HepG2 (cell line): ENCODE results near the gene RAC2. TPM values are rescaled to one million over a fixed set of nuclear protein-coding genes. Genes with fewer than 3 reads are reported as not detected.
A peak's percentile ranks its signal among the peaks of the same experiment; 100 is the strongest.

Experiments
- ATAC-seq: fragments of 200-7000 bp; cut with Tn5 transposase; 3 replicates; pipeline ENCODE4 v1.9.1; 2020; ENCODE audit warnings: mild to moderate bottlenecking, moderate library complexity
- BruUV-seq: library from RNA; stranded (reverse); fragments of 400-500 nt; replicated peaks from 2 replicates; lab custom pipeline; 2021; lab: Mats Ljungman, UMichigan
- CTCF ChIA-PET: fragments of 300-600 bp; formaldehyde crosslinking; extraction: SDS; loops from one replicate; lab custom pipeline; 2021; ENCODE audit warnings: low total read pairs, inconsistent platforms, low intra/inter-chr PET ratio; lab: Yijun Ruan, JAX
- POLR2A ChIA-PET: fragments of 350-600 bp; sonication (Branson Sonifier 250); formaldehyde crosslinking; loops from one replicate; lab custom pipeline; 2020; ENCODE audit warnings: antibody characterized with exemption, inconsistent platforms; lab: Yijun Ruan, JAX
- DNase-seq: peaks from one replicate; pipeline ENCODE4 v3.0.0-alpha.2; 2015; ENCODE audit warnings: low spot score
- FAIRE-seq: peaks from 3 replicates; lab custom pipeline; 2011; peaks lifted over from hg19 to GRCh38; lab: Jason Lieb, UNC
- H2AFZ ChIP-seq: one replicate; pipeline ENCODE4 v1.6.1; 2011; ENCODE audit warnings: low read length, inconsistent platforms
- H3K27ac ChIP-seq: fragments of 300-600 bp; 3 replicates; pipeline ENCODE4 v1.8.0; 2011; ENCODE audit warnings: mixed run types, mild to moderate bottlenecking, mixed read lengths, low read length, inconsistent platforms; ENCODE audit not compliant: insufficient read depth; ENCODE audit errors: extremely low read length
- H3K27me3 ChIP-seq, 2 experiments: fragments of 200-600 bp in 1 of 2; 2 replicates in 1 of 2; 3 replicates in 1 of 2; pipeline versions ENCODE4 v1.6.0 to v1.8.0; 2011; ENCODE audit warnings: low read length in 2 of 2, mild to moderate bottlenecking in 2 of 2, moderate library complexity in 2 of 2, inconsistent platforms in 1 of 2; ENCODE audit not compliant: insufficient read depth in 2 of 2, control insufficient read depth in 1 of 2
- H3K36me3 ChIP-seq, 2 experiments: fragments of 200-600 bp in 1 of 2; replicated peaks in 1 of 2; 2 replicates in 1 of 2; 3 replicates in 1 of 2; pipeline versions ENCODE4 v1.5.1 to v1.8.0; 2011; ENCODE audit warnings: low read length in 2 of 2, inconsistent platforms in 1 of 2; ENCODE audit not compliant: insufficient read depth in 2 of 2, control insufficient read depth in 1 of 2
- H3K4me1 ChIP-seq: 2 replicates; pipeline ENCODE4 v1.5.1; 2012; ENCODE audit warnings: low read length, inconsistent platforms; ENCODE audit not compliant: insufficient read depth
- H3K4me2 ChIP-seq: 2 replicates; pipeline ENCODE4 v1.6.0; 2011; ENCODE audit warnings: low read depth, low read length, inconsistent platforms
- H3K4me3 ChIP-seq, 3 experiments: fragments of 200-600 bp in 1 of 3; sonication (generic), shearing (Covaris generic) in 1 of 3; replicated peaks in 1 of 3; 2 replicates each; pipeline ENCODE4 v1.5.1; 2011 to 2016; ENCODE audit warnings: low read length in 3 of 3, inconsistent platforms in 2 of 3, low read depth in 2 of 3, mild to moderate bottlenecking in 2 of 3, control low read depth in 1 of 3, mixed read lengths in 1 of 3; ENCODE audit not compliant: insufficient read depth in 1 of 3
- H3K79me2 ChIP-seq: one replicate; pipeline ENCODE4 v1.6.1; 2011; ENCODE audit warnings: low read length, inconsistent platforms; ENCODE audit not compliant: insufficient read depth
- H3K9ac ChIP-seq: 2 replicates; pipeline ENCODE4 v1.6.0; 2011; ENCODE audit warnings: mild to moderate bottlenecking, low read depth, low read length, inconsistent platforms; ENCODE audit not compliant: insufficient read depth
- H3K9me3 ChIP-seq: 2 replicates; pipeline ENCODE4 v1.5.1; 2012; ENCODE audit warnings: mild to moderate bottlenecking, low read length
- H4K20me1 ChIP-seq: 2 replicates; pipeline ENCODE4 v1.6.0; 2011; ENCODE audit warnings: inconsistent platforms, mild to moderate bottlenecking, low read length, moderate library complexity; ENCODE audit not compliant: insufficient read depth
- ARNTL ChIP-seq: sonication (generic); formaldehyde crosslinking; IDR thresholded peaks from 2 replicates; pipeline ENCODE4 v1.4.0; 2020; ENCODE audit warnings: mild to moderate bottlenecking, missing genetic modification reagents
- CBX2 ChIP-seq, 2 experiments: fragments of 200-600 bp in 1 of 2; sonication (generic); formaldehyde crosslinking in 1 of 2; IDR thresholded peaks; 2 replicates each; pipeline versions ENCODE4 v1.7.0 to v1.8.1; 2018 to 2022; ENCODE audit warnings: low read depth in 2 of 2, low read length in 1 of 2, mild to moderate bottlenecking in 1 of 2, missing genetic modification reagents in 1 of 2
- CEBPB ChIP-seq: IDR thresholded peaks from 2 replicates; pipeline ENCODE4 v1.6.1; 2011; ENCODE audit warnings: low read depth, low read length, improper control_type of control experiment, borderline replicate concordance
- CEBPG ChIP-seq: IDR thresholded peaks from 2 replicates; pipeline ENCODE4 v1.6.1; 2016
- HMGXB3 ChIP-seq: sonication (generic); formaldehyde crosslinking; IDR thresholded peaks from 2 replicates; pipeline ENCODE4 v1.4.0; 2020; ENCODE audit warnings: missing genetic modification reagents, borderline replicate concordance
- NCOA5 ChIP-seq: sonication (generic); formaldehyde crosslinking; IDR thresholded peaks from 2 replicates; pipeline ENCODE4 v1.4.0; 2020; ENCODE audit warnings: missing genetic modification reagents
- NCOR1 ChIP-seq: fragments of 200-600 bp; sonication (generic); IDR thresholded peaks from 2 replicates; pipeline ENCODE4 v1.7.0; 2017; ENCODE audit warnings: antibody characterized with exemption, low read length, borderline replicate concordance
- RXRA ChIP-seq: sonication (generic); formaldehyde crosslinking; IDR thresholded peaks from 2 replicates; pipeline ENCODE4 v1.5.1; 2020; ENCODE audit warnings: missing genetic modification reagents
- TRIM24 ChIP-seq: sonication (generic); formaldehyde crosslinking; IDR thresholded peaks from 2 replicates; pipeline ENCODE4 v1.8.0; 2022; ENCODE audit warnings: mild to moderate bottlenecking, missing genetic modification reagents
- ZBTB7B ChIP-seq: sonication (generic); formaldehyde crosslinking; IDR thresholded peaks from 2 replicates; pipeline ENCODE4 v1.4.0; 2020; ENCODE audit warnings: missing genetic modification reagents
- ZFX ChIP-seq: sonication (generic); formaldehyde crosslinking; IDR thresholded peaks from 2 replicates; pipeline ENCODE4 v1.4.0; 2020; ENCODE audit warnings: mild to moderate bottlenecking, low read depth, missing genetic modification reagents, moderate library complexity
- ZGPAT ChIP-seq: IDR thresholded peaks from 2 replicates; pipeline ENCODE4 v1.6.1; 2016; ENCODE audit warnings: mild to moderate bottlenecking
- ZNF207 ChIP-seq: fragments of 450-650 bp; IDR thresholded peaks from 2 replicates; pipeline ENCODE4 v1.6.1; 2016; ENCODE audit warnings: antibody characterized with exemption, borderline replicate concordance
- ZNF883 ChIP-seq: sonication (generic); formaldehyde crosslinking; IDR thresholded peaks from 2 replicates; pipeline ENCODE4 v1.5.1; 2020; ENCODE audit warnings: mild to moderate bottlenecking, missing genetic modification reagents; ENCODE audit errors: not compliant biosample characterization
- WGBS: methylation state at CpG from one replicate; pipeline ENCODE4 v1.1.6; 2017; ENCODE audit warnings: low lambda C conversion rate; 5-methylcytosine and 5-hydroxymethylcytosine counted together
- in situ Hi-C: cut with HindIII; loops from 2 replicates; pipeline ENCODE4 v1.10.0; 2017; ENCODE audit warnings: low pct_unique_long_range_greater_than_20kb; ENCODE audit not compliant: extremely low pct_ligation_motif_present
- intact Hi-C: fragments of 100-400 bp; cut with micrococcal nuclease; formaldehyde crosslinking; loops from one replicate; pipeline ENCODE4 v1.10.0; 2022; ENCODE audit not compliant: unreplicated experiment
- polyA plus RNA-seq, 8 experiments: library from polyadenylated mRNA; depleted of rRNA in 3 of 8; stranded (reverse) in 7 of 8; unstranded in 1 of 8; fragments of >200 nt; fragmentation: Illumina TruSeq in 4 of 8; extraction: Trizol in 4 of 8; gene quantifications; 2 replicates each; pipeline versions ENCODE4 v1.2.1 to v1.2.3, GENCODE V29; 2011 to 2016; ENCODE audit warnings: low read depth in 4 of 8, missing spikeins in 1 of 8, mixed read lengths in 1 of 8; ENCODE audit not compliant: insufficient read depth in 1 of 8
- total RNA-seq, 5 experiments: library from RNA; depleted of rRNA; stranded (reverse); fragments of >200 nt; fragmentation: Illumina TruSeq; extraction: Trizol; gene quantifications; 2 replicates each; pipeline ENCODE4 v1.2.3, GENCODE V29; 2016; ENCODE audit warnings: low read depth in 1 of 5

The RAC2 gene
- total and polyA plus RNA-seq, 2 of the 13 experiments (the other 11 are each of a cell fraction or from before 2014, with no cell fraction given), result 0.73 TPM; not detected in 1

GRCh38 chr22:37178350-37179125 lies 65.5 kb downstream of the RAC2 start:
- H4K20me1 ChIP-seq, result no peaks in the 10 kb centered on the region
- intact Hi-C loops, result loop anchor here (1.0 kb wide), 1 partner anchor 19 kb away; no protein-coding TSS in a partner anchor
- H3K27me3 ChIP-seq, result peaks cover 4 to 39% of the 10 kb centered on the region in 2 experiments
- peak; percentile 4 for FAIRE-seq
- peak overlapping the region; percentile 87 for H3K4me2 ChIP-seq
- H3K9ac ChIP-seq, result peak overlapping the region; percentile 57
- H2AFZ ChIP-seq, result no peak overlapping the region
- no peaks in the 10 kb centered on the region for H3K36me3 ChIP-seq
- no TSS peak for BruUV-seq
- POLR2A ChIA-PET, result interaction anchor here (0.9 to 2.4 kb wide), 4 partner anchors 9 to 22 kb away, joined by 3 to 22 read pairs (median 10); partner anchors contain the start of gene C1QTNF6
- DNase-seq, result peak; percentile 67
- peaks cover 36% of the 10 kb centered on the region for H3K4me1 ChIP-seq
- H3K27ac ChIP-seq, result peak overlapping the region; percentile 31
- H3K9me3 ChIP-seq, result no peaks in the 10 kb centered on the region
- CTCF ChIA-PET, result no interaction called here
- 0% methylated on average over 8 of the region's 17 CpGs for WGBS
- no peaks in the 10 kb centered on the region for H3K79me2 ChIP-seq
- H3K4me3 ChIP-seq, result peak overlapping the region in 2 of 3 experiments; percentile 15 to 53; a peak in 3 of 6 replicates
- in situ Hi-C loops, result no loop called here
- peak; percentile 84 for ATAC-seq
- TF ChIP-seq ZFX (CRISPR knock-in tag) (peak; percentile 63), CEBPB (peak; percentile 68; the same call in 1 of the 2 replicates), NCOR1 (0 out of 2 replicates have a peak, but pooled peaks have one; percentile 16), NCOA5 (no peak), ZBTB7B (CRISPR knock-in tag) (0 out of 2 replicates have a peak, but pooled peaks have one; percentile 22), ARNTL (CRISPR knock-in tag) (no peak), ZNF883 (CRISPR knock-in tag) (no peak), CBX2 (IDR thresholded peaks at IDR 0.05; ENCODE audit: low read depth, low read length) (no peak), CBX2 (CRISPR knock-in tag; IDR thresholded peaks at IDR 0.05; ENCODE audit: low read depth) (no peak), RXRA (CRISPR knock-in tag) (peak; percentile 9; the same call in 1 of the 2 replicates), ZGPAT (CRISPR knock-in tag) (0 out of 2 replicates have a peak, but pooled peaks have one; percentile 27), TRIM24 (CRISPR knock-in tag) (no peak), CEBPG (CRISPR knock-in tag) (0 out of 2 replicates have a peak, but pooled peaks have one; percentile 35), HMGXB3 (no peak), ZNF207 (no peak)
